Gastrocnemius medialis (tissue), 4 donors: ENCODE measurements around the gene LEMD2. TPM values are rescaled to one million over a fixed set of nuclear protein-coding genes. Genes with fewer than 3 reads are reported as not detected.

ENCODE experiments used
- ATAC-seq, 2 donors: fragments of 150-250 bp; one replicate each; pipeline ENCODE4 v1.9.1; 2016
- DNase-seq, 2 donors: peaks; one replicate each; pipeline ENCODE4 v3.0.0-alpha.2; 2019
- H3K27ac ChIP-seq, 4 donors: fragments of 200-600 bp; sonication (generic); 1 replicate in 1 of 4; 2 replicates in 3 of 4; pipeline ENCODE4 v1.5.1; 2016 to 2018; ENCODE audit warnings: mild to moderate bottlenecking in 2 of 4, moderate library complexity in 1 of 4
- H3K27me3 ChIP-seq, 3 donors: fragments of 200-600 bp; sonication (generic) in 2 of 3; 1 replicate in 1 of 3; 2 replicates in 2 of 3; pipeline versions ENCODE4 v1.5.1 to v1.6.0; 2016 to 2019; ENCODE audit warnings: mild to moderate bottlenecking in 1 of 3, moderate library complexity in 1 of 3
- H3K36me3 ChIP-seq, 2 donors: fragments of 200-600 bp; sonication (generic) in 1 of 2; one replicate each; pipeline ENCODE4 v1.5.1; 2017 to 2018
- H3K4me1 ChIP-seq, 2 donors: fragments of 200-600 bp; sonication (generic) in 1 of 2; one replicate each; pipeline ENCODE4 v1.5.1; 2016 to 2017; ENCODE audit warnings: mild to moderate bottlenecking in 2 of 2
- H3K4me3 ChIP-seq, 4 donors: fragments of 200-600 bp; sonication (generic) in 3 of 4; 1 replicate in 1 of 4; 2 replicates in 3 of 4; pipeline ENCODE4 v1.5.1; 2016 to 2019; ENCODE audit warnings: mild to moderate bottlenecking in 2 of 4
- H3K9me3 ChIP-seq, 3 donors: fragments of 200-600 bp; sonication (generic) in 2 of 3; 1 replicate in 1 of 3; 2 replicates in 2 of 3; pipeline ENCODE4 v1.5.1; 2016 to 2019
- CTCF ChIP-seq, 5 experiments: fragments of 450-650 bp in 3 of 5; fragments of 200-600 bp in 2 of 5; sonication (generic) in 2 of 5; IDR thresholded peaks in 4 of 5; conservative IDR thresholded peaks in 1 of 5; 1 replicate in 4 of 5; 2 replicates in 1 of 5; pipeline ENCODE4 v1.5.1; 2016 to 2019; ENCODE audit warnings: antibody characterized with exemption in 5 of 5, mild to moderate bottlenecking in 3 of 5, moderate library complexity in 3 of 5
- POLR2A ChIP-seq, 2 donors: fragments of 450-650 bp; IDR thresholded peaks; one replicate each; pipeline ENCODE4 v1.6.1; 2017; ENCODE audit warnings: antibody characterized with exemption in 2 of 2, mild to moderate bottlenecking in 2 of 2, moderate library complexity in 2 of 2
- in situ Hi-C, 4 donors: fragments of 200-750 bp; cut with MboI; loops; one replicate each; pipeline versions ENCODE4 v1.15.0 to v1.8.0; 2017; ENCODE audit warnings: low sequenced_read_pairs in 4 of 4
- intact Hi-C: fragments of 100-400 bp; cut with DNase I; formaldehyde crosslinking; loops from one replicate; pipeline ENCODE4 v1.15.1; 2023; ENCODE audit warnings: low total_unique reads
- total RNA-seq, 4 donors: library from RNA; depleted of rRNA; stranded (reverse); fragments of >200 nt; gene quantifications; one replicate each; pipeline versions ENCODE4 v1.1.0 to v1.2.3, GENCODE V29; 2016

The LEMD2 gene
- total RNA-seq, 4 donors from 2014 or later = 34.1 to 39.1 (median 38.1) TPM

GRCh38 chr6:33798343-33798848, 9.5 kb upstream of the LEMD2 start:
- ATAC-seq (no peak), DNase-seq (no peak)
- intact Hi-C loops = no loop called here
- in situ Hi-C loops = no loop called here
- H3K27ac ChIP-seq = no peak overlapping the region
- peaks cover 12 to 21% (median 19%) of the 10 kb centered on the region in 3 donors for H3K27me3 ChIP-seq
- no peak overlapping the region for H3K4me3 ChIP-seq
- no peaks in the 10 kb centered on the region for H3K9me3 ChIP-seq
- TF ChIP-seq CTCF (IDR thresholded peaks at IDR 0.05 in 4 of 5, conservative IDR thresholded peaks at IDR 0.05 in 1 of 5) (no peak), POLR2A (IDR thresholded peaks at IDR 0.05) (no peak)
- no peaks in the 10 kb centered on the region for H3K36me3 ChIP-seq
- H3K4me1 ChIP-seq = no peaks in the 10 kb centered on the region

DNA sequence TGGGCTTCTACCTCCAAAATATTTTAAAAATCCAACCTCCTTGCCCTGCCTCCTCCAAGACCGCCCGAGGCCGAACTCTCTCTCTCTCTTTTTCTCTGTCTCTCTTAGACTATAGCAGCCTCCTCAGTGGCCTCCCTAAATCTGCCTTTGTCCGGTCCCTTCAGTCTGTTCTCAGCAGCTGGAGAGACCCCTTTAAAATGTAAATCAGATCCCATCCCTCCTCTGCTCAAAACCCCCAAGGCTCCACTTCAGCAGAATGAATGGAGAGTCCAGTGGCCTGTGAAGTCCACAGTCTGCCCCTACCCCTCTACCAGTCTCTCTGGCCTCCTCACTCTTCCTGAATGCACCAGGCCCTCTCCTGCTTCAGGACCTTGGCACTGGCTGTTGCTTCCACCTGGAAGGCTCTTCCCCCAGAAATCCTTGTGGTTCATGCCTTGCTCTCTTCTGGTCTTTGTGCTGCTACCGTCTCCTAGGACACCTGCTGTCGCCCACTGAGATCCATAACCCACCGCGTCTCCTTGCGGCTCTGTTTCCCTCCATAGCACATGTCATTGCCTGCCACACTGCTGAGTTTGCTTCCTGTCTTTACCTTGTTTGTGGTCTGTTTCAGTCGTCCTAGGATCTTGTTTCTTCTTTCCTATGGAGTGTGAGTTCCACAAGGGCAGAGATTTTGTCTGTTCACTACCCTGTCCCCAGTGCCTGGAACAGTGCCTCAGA, 8.9 kb upstream of the LEMD2 start:
- intact Hi-C loops (no loop called here), in situ Hi-C loops (no loop called here)
- no peaks in the 10 kb centered on the region for H3K4me1 ChIP-seq
- TF ChIP-seq CTCF (IDR thresholded peaks at IDR 0.05 in 4 of 5, conservative IDR thresholded peaks at IDR 0.05 in 1 of 5) (no peak), POLR2A (IDR thresholded peaks at IDR 0.05) (no peak)
- H3K36me3 ChIP-seq = no peaks in the 10 kb centered on the region
- DNase-seq = no peak
- ATAC-seq = no peak
- H3K4me3 ChIP-seq = no peak overlapping the region
- H3K27ac ChIP-seq = no peak overlapping the region
- H3K9me3 ChIP-seq = no peaks in the 10 kb centered on the region
- peaks cover 14 to 23% (median 23%) of the 10 kb centered on the region in 3 donors for H3K27me3 ChIP-seq

GRCh38 chr6:33794910-33795623, 6.1 kb upstream of the LEMD2 start:
- H3K4me3 ChIP-seq = no peak overlapping the region
- in situ Hi-C loops = no loop called here
- H3K36me3 ChIP-seq = no peaks in the 10 kb centered on the region
- TF ChIP-seq CTCF (IDR thresholded peaks at IDR 0.05 in 4 of 5, conservative IDR thresholded peaks at IDR 0.05 in 1 of 5) (no peak), POLR2A (IDR thresholded peaks at IDR 0.05) (no peak)
- H3K4me1 ChIP-seq = no peaks in the 10 kb centered on the region
- intact Hi-C loops = no loop called here
- H3K27me3 ChIP-seq = peaks cover 15 to 23% (median 23%) of the 10 kb centered on the region in 3 donors
- DNase-seq (no peak), ATAC-seq (no peak)
- H3K27ac ChIP-seq = no peak overlapping the region
- H3K9me3 ChIP-seq = no peaks in the 10 kb centered on the region

DNA sequence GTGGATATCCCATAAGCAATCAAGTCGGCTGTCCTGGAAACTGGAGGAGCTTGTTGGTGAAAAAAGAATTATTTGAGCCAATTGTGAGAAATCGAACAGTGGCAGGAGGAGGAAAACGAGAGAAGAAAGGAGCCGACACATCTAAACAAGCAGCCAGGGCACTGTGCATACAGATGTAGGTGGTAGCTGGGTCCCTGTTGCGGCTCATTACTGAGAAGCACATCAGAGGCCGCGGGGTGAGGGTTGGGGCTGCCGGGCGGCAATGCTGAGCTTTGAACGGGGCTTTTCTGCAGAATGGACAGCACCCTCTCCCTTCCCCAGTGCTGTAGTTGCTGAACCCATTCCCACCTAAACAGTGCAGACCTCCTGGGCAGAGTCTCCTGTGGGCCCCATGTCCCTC, 4.1 kb upstream of the LEMD2 start:
- H3K4me3 ChIP-seq = no peak overlapping the region
- in situ Hi-C loops (no loop called here), intact Hi-C loops (no loop called here)
- ATAC-seq (no peak), DNase-seq (no peak)
- no peak for TF ChIP-seq CTCF (IDR thresholded peaks at IDR 0.05 in 4 of 5, conservative IDR thresholded peaks at IDR 0.05 in 1 of 5)
- TF ChIP-seq POLR2A (IDR thresholded peaks at IDR 0.05) = no peak
- no peaks in the 10 kb centered on the region for H3K36me3 ChIP-seq
- H3K4me1 ChIP-seq = peaks cover under 1 to 4% of the 10 kb centered on the region in 2 donors
- peaks cover 15 to 23% (median 23%) of the 10 kb centered on the region in 3 donors for H3K27me3 ChIP-seq
- H3K9me3 ChIP-seq = no peaks in the 10 kb centered on the region
- H3K27ac ChIP-seq = no peak overlapping the region
